ENCODE data around the gene PYCR2. TPM values are rescaled to one million over a fixed set of nuclear protein-coding genes. Genes with fewer than 3 reads are reported as not detected.

PYCR2 gene
- total and polyA plus RNA-seq, 2 of the 8 experiments (the other 6 are each of a cell fraction or from before 2014, with no cell fraction given): 79.3 to 84.6 TPM

DNA sequence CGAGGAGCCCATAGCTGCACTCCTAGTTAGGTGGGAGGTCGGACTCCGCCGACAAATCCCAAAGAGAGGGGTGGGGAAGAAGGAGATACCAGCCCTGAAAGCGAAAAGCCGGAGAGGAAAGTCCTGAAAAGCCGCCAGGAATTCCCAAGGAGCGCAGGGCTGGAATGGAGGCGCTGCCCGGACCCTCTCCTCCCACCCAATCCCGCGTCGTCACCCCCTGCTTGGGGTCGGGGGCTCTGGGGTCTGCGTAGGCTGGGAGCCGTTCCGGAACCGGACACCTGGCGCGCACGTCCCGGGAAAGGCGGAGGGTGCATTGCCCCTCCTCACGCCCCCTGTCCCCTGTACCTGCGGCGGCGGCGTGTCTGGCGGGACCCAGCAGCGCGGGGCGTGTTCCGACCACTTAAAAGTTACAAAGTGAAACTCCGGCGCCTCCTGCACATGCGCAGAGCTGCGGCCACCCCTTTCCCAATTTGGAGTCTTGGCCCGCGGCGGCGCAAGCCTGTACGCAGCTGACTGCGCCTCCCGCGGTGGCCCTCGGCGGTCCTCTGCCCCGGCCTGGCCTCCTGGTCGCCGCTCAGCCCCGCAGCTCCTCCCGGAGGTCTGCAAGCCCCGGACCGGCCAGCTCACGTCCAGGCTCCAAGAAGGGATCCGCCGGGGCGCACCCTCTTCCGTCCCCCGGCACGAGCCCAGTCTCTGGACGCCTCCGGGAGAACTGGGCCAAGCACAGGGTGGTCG is 41.9 kb downstream of the PYCR2 start, which contains the start of gene TMEM63A (continued):
- TF ChIP-seq, protein P1, sequence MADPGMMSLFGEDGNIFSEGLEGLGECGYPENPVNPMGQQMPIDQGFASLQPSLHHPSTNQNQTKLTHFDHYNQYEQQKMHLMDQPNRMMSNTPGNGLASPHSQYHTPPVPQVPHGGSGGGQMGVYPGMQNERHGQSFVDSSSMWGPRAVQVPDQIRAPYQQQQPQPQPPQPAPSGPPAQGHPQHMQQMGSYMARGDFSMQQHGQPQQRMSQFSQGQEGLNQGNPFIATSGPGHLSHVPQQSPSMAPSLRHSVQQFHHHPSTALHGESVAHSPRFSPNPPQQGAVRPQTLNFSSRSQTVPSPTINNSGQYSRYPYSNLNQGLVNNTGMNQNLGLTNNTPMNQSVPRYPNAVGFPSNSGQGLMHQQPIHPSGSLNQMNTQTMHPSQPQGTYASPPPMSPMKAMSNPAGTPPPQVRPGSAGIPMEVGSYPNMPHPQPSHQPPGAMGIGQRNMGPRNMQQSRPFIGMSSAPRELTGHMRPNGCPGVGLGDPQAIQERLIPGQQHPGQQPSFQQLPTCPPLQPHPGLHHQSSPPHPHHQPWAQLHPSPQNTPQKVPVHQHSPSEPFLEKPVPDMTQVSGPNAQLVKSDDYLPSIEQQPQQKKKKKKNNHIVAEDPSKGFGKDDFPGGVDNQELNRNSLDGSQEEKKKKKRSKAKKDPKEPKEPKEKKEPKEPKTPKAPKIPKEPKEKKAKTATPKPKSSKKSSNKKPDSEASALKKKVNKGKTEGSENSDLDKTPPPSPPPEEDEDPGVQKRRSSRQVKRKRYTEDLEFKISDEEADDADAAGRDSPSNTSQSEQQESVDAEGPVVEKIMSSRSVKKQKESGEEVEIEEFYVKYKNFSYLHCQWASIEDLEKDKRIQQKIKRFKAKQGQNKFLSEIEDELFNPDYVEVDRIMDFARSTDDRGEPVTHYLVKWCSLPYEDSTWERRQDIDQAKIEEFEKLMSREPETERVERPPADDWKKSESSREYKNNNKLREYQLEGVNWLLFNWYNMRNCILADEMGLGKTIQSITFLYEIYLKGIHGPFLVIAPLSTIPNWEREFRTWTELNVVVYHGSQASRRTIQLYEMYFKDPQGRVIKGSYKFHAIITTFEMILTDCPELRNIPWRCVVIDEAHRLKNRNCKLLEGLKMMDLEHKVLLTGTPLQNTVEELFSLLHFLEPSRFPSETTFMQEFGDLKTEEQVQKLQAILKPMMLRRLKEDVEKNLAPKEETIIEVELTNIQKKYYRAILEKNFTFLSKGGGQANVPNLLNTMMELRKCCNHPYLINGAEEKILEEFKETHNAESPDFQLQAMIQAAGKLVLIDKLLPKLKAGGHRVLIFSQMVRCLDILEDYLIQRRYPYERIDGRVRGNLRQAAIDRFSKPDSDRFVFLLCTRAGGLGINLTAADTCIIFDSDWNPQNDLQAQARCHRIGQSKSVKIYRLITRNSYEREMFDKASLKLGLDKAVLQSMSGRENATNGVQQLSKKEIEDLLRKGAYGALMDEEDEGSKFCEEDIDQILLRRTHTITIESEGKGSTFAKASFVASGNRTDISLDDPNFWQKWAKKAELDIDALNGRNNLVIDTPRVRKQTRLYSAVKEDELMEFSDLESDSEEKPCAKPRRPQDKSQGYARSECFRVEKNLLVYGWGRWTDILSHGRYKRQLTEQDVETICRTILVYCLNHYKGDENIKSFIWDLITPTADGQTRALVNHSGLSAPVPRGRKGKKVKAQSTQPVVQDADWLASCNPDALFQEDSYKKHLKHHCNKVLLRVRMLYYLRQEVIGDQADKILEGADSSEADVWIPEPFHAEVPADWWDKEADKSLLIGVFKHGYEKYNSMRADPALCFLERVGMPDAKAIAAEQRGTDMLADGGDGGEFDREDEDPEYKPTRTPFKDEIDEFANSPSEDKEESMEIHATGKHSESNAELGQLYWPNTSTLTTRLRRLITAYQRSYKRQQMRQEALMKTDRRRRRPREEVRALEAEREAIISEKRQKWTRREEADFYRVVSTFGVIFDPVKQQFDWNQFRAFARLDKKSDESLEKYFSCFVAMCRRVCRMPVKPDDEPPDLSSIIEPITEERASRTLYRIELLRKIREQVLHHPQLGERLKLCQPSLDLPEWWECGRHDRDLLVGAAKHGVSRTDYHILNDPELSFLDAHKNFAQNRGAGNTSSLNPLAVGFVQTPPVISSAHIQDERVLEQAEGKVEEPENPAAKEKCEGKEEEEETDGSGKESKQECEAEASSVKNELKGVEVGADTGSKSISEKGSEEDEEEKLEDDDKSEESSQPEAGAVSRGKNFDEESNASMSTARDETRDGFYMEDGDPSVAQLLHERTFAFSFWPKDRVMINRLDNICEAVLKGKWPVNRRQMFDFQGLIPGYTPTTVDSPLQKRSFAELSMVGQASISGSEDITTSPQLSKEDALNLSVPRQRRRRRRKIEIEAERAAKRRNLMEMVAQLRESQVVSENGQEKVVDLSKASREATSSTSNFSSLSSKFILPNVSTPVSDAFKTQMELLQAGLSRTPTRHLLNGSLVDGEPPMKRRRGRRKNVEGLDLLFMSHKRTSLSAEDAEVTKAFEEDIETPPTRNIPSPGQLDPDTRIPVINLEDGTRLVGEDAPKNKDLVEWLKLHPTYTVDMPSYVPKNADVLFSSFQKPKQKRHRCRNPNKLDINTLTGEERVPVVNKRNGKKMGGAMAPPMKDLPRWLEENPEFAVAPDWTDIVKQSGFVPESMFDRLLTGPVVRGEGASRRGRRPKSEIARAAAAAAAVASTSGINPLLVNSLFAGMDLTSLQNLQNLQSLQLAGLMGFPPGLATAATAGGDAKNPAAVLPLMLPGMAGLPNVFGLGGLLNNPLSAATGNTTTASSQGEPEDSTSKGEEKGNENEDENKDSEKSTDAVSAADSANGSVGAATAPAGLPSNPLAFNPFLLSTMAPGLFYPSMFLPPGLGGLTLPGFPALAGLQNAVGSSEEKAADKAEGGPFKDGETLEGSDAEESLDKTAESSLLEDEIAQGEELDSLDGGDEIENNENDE (IDR thresholded peaks at IDR 0.05; ENCODE audit: insufficient replicate concordance, low read length): no peak
- TF ChIP-seq CBX5 (IDR thresholded peaks at IDR 0.05; ENCODE audit: low read depth, low read length) (no peak), HDAC6 (IDR thresholded peaks at IDR 0.05; ENCODE audit: low read depth, low read length) (no peak), SIX5 (IDR thresholded peaks at IDR 0.05; ENCODE audit: low read depth, low read length) (no peak), MAFK (IDR thresholded peaks at IDR 0.05; ENCODE audit: low read depth, low read length) (no peak), SP1 (IDR thresholded peaks at IDR 0.05; ENCODE audit: low read depth, low read length) (no peak), YY1 (IDR thresholded peaks at IDR 0.05; ENCODE audit: low read depth, low read length) (no peak)
- TF ChIP-seq, protein P2, sequence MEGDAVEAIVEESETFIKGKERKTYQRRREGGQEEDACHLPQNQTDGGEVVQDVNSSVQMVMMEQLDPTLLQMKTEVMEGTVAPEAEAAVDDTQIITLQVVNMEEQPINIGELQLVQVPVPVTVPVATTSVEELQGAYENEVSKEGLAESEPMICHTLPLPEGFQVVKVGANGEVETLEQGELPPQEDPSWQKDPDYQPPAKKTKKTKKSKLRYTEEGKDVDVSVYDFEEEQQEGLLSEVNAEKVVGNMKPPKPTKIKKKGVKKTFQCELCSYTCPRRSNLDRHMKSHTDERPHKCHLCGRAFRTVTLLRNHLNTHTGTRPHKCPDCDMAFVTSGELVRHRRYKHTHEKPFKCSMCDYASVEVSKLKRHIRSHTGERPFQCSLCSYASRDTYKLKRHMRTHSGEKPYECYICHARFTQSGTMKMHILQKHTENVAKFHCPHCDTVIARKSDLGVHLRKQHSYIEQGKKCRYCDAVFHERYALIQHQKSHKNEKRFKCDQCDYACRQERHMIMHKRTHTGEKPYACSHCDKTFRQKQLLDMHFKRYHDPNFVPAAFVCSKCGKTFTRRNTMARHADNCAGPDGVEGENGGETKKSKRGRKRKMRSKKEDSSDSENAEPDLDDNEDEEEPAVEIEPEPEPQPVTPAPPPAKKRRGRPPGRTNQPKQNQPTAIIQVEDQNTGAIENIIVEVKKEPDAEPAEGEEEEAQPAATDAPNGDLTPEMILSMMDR (IDR thresholded peaks at IDR 0.05; ENCODE audit: control extremely low read depth in 1 of 3, insufficient read depth in 1 of 3, low read depth in 1 of 3, low read length in 3 of 3): peak in 2 of 3 experiments; percentile 1 to 16; a peak in 1 of 4 replicates
